SKM-1 (cell line): ENCODE results near the gene SERPINB8.
A peak's percentile ranks its signal among the peaks of the same experiment; 100 is the strongest.

Experiments used
- DNase-seq: peaks from one replicate; lab custom pipeline; 2025; ENCODE audit not compliant: unreplicated experiment; lab: John Stamatoyannopoulos, UW

The SERPINB8 gene

DNA sequence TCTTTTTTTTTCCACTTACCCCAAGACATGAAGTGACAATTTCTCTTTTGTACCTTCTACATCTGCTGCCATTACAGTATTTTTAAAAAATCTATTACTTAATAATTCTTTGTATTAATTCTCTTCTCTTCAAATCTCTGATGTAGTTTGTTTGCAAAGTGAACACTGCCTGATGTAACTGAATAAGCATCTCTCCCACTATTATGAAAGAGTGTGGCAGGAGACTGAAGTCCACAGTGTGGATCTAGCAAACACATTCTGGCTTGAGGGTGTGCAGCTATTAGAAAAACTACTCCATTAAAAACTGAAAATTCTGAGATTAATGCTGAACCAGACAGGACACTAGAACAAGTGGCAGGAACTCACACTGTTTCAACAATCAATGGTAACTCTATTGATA lies 5.0 kb upstream of the SERPINB8 start:
- no peak for DNase-seq

DNA sequence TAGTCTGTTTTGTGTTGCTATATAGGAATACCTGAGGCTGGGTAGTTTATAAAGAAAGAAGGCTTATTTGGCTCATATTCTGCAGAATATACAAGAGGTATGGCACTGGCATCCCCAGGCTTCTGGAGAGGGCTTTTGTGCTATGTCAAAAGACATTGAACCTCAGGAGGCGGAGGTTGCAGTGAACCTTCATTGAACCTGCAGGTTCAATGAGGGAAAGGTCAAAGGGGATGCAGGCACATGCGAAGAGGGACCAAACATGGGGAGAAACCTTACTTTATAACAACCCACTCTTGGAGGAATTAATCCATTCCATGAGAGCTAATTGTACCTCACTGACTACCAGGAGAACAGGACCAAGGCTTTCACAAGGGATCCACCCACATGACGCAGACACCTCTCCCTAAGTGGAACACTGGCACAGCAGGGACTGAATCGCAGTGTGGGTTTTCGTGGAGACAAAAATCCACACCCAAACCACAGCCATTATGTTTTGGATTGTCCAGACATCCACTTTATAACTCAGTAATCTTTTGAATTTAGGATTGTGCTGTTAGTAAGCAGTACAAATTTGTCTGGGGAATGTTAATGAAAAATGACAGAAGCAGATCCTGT lies 4.1 kb upstream of the SERPINB8 start:
- DNase-seq: no peak

DNA sequence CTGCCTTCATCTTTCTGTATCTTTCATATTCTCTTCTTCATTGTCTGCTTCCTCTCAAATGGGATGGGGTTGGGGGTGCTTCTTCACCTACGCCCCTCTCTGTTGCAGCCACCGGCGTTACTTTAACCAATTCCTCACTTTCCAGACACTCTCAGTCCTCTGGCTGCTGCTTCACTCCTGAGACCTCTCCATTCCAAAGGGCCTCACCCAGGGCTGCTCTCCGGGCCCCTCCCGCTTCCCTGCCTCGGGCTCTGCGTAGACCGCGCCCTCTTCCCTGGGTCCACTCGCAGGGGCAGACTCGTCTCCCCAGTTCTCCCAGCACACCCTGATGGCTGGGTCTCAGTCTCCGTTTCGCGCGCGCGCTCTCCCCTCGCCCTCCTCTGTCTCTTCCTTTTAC lies 926 bp downstream of the SERPINB8 start:
- DNase-seq: no peak

DNA sequence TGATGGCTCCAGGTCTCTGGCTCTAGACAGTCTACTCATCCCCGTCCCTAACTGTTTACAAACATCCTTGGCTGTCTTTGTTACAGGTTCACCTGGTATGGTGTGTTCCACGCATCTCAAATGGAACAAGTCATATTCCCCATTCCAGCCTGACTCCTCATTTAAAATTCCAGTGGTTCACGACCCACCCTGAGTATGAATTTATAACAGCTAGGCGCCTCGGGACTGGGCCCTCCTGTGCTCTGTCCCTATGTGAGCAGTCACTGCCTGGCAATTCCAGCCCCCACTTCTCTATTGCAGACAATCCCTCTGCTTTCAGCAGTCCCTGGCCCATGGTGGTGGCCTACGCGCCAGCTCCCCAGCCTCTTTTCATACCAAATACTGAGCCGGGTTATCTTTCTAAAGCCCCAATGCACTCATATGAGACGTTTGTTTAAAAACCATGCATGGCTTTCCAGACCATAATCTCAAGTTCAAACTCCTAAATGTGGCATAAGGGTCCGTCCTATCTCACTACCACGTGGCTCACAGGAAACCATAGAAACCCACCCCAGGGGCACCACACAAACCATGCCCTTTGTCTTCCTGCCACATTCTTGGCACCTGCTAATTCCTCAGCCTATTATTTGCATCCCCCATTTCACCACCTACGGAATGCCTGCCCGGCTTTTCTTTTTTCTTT lies 1.6 kb downstream of the SERPINB8 start:
- DNase-seq: no peak

DNA sequence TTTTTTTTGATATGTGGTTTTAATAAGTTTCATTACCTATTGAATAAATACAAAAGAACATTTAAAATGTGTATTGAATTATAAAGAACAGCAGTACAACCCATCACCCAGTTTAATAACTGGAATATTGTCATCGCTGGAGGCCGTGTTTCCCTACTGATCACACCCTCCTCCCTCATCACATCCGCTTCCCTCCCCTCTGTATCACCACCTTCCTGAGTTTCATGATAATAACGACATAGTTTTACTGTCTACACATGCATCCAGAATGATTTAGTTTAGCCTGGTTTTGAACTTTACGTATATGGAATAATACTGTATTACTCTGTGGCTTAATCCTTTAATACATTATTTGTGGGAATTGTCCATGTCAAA lies 2.1 kb downstream of the SERPINB8 start:
- DNase-seq: no peak

DNA sequence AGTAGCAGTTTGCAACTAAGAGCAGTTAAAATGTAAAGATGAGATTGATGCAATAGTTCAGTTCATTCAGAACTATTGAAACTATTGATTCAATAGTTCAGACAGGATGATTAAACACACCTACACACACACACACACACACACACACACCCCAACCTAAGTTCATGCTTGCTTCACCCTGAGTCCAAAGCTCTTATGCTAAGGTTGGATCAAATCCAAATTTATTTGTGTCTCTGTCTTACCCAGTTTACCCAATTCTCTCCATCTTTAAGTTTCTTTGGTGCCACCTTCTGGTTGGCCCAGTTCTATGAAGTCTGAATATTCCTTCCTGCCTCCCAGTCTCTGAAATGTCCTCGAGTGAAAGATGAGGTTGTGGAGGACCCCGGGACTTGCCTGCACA lies 5.1 kb downstream of the SERPINB8 start:
- no peak for DNase-seq

DNA sequence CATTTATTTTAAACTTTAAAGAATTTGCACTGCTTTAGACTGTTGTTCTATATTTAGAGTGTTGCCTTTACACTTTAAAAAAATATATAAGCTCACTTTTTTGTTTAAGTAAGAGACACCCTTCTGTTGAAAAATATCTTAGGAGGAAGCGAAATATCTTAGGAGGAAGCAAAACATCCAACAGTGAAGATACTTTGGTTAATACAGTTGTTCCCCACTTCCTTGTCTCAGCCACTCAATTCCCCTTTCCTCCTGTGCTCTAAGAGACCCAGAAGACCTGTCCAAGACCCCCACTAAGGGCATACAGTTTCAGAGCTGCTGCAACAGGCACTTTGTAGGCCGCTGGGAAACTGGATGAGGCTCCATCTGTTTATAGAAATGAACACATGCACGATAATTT lies 5.7 kb downstream of the SERPINB8 start:
- DNase-seq: peak; percentile 53

DNA sequence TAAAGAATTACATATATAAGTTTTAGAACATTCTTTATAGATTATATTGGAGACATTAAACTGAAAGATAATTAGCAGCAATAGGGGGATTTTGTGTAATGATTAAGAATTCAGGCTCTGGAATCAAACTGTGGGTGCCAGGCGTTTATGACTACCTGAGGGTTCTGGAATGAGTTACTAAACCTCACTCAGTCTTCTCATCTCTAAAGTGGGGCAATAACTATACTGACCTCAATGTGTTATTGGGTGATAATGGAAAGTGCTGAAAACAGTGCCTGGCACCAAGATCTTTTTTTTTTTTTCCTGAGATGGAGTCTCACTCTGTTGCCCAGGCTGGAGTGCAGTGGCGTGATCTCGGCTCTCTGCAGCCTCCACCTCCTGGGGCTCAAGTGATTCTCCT lies 7.2 kb downstream of the SERPINB8 start:
- no peak for DNase-seq

DNA sequence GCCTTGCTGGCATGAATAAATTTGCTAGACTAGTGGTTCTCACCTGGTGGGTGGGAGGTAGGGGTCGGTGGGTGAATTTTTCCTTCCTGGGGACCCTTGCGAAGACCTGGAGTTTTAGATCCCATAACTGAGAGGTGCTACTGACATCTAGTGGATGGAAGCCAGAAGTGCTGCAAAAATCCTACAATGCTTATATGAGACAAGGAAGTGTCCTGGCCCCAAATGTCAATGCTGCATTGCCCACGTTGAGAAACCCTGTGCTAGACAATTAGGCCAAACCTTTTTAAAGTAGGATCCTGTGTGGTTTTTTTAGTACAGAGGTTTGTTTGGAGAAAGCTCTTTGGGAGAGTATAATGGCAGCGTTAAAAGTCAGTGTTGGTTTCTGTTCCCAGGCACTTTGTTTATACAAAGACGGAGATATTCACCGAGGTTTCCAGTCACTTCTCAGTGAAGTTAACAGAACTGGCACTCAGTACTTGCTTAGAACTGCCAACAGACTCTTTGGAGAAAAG lies 9.6 kb downstream of the SERPINB8 start:
- peak; percentile 33 for DNase-seq

DNA sequence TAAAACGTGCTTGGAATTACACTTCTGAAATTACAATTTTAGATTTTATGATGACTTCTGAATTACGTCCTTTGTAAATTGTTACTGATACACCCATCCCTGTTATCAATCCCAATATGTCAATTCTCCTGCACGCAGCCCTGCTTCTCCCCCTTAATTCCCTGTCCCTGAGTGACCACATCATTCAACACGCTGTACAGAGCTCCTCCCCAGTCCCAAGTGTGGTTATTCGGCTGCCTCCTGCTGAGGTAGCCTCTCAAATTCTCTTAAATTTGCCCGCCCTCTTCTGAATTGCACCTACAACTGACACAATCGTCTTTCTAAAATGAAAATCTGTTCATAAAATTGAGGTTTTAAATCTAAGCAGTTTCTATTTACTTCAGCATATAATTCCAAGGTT lies 10.1 kb downstream of the SERPINB8 start:
- DNase-seq: no peak

DNA sequence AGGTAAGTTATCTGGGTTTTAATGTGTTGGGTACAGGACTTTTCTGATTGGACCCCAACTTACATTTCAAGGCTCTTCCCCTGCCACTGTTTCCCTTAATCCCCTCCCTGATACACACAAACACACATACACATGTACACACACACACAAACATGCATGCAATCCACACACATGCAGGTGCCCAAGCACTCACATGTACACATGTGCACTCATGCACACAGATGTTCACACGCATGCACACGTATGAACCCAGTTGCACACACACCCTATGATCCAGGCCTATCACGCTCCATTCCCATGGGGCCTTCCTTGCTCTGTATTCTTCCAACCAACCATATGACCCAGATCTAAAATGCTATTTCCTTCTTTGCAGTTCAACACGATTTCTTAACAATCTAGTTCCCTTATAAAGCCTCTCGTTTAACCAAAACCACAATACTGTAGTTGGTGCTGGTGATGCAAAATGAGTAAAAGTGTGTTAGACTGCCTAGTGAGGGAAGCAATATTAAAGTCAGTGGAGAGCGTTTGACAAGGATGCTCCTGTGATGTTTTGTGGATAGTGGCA lies 11.1 kb downstream of the SERPINB8 start:
- DNase-seq: peak; percentile 89

DNA sequence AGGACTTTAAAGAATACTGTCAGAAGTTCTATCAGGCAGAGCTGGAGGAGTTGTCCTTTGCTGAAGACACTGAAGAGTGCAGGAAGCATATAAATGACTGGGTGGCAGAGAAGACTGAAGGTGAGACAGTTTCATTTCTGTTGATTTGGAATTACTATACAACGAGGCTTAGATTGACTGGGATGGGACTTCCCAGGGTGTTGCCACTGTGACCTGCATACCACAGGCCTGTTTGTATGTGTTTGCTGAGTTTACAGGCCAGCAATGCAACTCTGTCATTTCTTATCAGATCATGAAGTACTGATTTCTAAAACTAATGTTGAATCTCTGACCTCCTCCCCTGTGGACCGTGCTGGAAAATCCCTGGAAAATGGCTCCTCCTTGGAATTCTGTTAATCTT lies 11.8 kb downstream of the SERPINB8 start:
- no peak for DNase-seq

DNA sequence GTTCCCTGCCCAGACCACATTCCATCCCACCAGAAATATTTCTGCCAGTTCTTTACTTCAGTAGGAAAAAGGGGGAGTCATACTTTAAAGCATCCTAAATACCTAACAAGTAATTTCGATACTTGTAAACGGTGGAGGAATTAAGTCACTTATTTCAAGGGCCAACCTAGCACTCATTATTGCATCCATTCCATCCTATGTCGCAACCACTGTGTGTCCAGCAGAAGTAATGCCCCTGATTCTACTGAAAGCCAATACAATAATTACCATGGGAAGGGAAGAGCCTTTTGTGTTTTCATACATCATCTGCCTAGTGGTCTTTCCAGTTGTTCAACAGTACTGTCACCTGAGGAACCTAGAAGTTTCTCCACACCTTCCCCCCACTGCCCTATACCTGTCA lies 12.5 kb downstream of the SERPINB8 start:
- DNase-seq: no peak

DNA sequence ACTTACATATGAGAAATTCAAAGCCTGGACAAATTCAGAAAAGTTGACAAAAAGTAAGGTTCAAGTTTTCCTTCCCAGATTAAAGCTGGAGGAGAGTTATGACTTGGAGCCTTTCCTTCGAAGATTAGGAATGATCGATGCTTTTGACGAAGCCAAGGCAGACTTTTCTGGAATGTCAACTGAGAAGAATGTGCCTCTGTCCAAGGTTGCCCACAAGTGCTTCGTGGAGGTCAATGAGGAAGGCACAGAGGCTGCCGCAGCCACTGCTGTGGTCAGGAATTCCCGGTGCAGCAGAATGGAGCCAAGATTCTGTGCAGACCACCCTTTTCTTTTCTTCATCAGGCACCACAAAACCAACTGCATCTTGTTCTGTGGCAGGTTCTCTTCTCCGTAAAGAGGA lies 17.0 kb downstream of the SERPINB8 start:
- no peak for DNase-seq

DNA sequence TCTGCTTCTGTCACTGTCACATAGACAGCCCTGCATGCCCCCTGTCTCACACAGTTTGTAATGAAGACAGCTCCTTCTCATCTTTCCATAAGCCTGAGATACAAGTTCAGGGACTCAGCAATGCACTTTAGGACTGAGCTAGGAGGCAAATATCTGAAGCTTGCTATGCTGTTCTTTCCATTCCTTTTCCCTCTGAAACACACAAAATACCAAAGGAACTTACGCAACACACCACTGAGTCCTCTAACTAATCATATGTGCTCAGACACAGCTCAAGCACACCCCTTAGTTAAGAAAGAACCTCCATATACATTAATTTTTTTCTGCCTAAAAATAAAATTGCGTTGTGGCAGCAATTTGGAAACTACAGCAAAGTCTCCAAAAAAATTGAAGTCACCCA lies 17.9 kb downstream of the SERPINB8 start:
- DNase-seq: no peak

DNA sequence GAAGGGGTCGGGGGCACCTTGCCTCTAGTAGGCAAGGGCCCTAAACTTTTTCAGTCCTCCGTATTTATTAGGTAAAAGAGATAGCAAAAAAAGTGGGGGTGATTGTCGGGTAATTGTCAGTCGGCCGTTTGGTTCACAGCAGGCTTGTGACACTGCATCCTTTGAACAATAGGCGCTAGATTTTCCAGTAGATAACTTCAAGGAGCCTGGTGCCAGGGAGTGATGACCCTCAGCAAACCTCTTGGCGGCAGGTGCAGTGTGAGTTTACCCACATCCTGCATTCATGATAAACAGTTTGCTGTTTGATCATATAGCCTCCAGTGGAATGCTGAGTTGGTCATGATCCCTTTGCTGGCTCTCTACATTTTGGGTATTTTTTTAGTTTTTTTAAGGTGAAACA lies 22.9 kb downstream of the SERPINB8 start:
- DNase-seq: no peak

DNA sequence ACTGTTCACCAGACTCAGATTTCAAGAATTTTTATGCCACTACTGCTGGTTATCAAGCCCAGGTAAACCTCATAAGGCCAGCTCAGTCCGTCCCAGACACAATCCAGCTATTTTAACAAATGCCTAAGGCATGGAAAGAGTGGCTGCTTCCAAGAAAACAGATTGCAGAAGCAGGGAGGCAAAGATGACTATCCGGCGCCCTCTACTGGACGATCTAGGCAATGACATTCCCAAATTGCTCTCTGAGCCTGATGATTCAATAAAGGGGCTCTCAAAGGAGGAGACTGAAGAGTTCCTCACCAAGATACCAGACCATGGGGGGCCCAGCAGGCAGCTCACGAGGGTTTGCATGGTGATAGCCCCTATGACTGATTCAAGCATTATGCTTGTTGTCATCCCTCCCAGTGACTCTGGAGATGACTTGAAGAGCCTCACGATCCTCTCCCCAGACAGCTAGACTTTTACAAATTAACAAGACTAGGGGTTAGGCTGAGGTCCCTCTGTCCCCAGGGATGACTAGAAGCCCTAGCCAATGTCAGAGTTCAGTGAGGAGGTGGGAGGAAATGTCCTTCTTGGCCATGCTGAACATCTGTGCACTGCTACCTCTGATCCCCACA lies 25.0 kb downstream of the SERPINB8 start:
- DNase-seq: no peak

DNA sequence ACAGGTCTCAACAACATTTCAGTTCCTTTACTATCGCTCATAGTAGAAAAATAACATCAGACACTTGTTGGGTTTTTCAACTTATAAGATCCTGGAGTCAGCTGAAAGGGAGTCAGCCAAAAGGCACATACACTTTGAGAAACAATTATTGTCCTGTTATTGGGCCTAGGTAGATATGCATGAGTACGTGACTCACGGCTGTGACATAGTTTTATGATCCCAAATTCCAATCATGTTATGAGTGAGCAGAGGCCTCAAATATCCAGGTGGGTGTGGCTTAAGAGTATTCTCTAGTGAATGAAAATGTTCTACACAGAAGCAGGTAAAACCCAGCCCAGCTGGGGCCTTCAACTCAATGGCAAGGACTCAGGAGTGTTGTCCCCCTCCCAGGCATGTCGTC lies 27.2 kb downstream of the SERPINB8 start:
- DNase-seq: no peak

DNA sequence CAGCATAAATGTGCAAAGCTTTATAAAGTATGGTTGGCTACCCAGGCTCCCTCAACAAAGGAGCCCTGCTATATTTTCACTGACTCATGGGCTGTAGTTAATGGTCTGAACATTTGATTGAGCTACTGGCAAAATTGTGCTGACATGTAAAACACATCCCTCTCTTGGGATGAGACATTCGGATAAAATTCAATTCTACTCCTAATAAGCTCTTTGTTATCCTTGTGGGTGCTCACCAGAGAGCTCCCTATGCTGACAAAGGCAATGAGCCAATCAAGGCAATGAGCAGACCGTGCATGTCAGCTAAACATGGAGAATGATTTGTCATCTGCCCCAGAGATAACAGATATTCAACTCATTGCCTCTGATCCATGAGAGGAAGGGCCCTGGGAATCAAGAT lies 27.7 kb downstream of the SERPINB8 start:
- DNase-seq: no peak

DNA sequence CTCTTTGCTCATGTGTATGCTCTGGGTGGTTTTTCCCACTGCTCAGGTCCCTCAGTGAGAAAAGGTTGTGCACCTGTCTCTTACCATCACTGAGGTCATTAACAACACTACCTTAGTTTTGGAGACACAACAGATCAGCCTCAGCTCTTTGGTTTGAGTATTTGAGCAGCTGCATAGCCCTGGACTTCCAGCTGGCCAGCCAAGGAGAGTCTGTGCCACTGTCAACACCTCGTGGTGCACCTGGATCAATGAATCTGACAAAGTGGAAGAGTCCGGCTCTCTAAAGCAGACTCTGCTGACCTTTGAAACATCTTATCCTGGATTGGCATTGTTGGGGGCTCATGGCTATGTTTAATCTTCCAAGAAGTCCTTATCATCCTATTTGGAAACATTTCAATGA lies 30.0 kb downstream of the SERPINB8 start:
- no peak for DNase-seq

DNA sequence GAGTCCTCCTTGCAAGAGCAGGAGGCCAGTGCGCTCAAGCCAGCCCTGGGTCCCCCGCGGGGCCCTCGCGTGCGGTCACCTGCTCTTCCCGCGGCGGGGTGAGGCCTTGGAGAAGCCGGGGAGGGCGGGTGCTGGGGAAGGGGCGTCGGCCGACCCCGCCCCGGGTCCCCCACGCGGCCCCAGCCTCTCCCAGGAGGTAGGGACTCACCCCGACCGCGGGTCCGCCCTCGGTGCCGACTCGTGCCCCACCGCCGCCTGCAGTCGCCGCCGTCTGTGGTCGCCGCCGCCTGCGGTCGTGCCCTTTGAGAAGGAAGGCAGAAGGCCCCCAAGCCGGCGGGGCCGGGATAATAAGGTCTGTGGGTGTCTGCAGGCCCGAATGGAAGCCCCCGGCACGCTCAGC lies 32.7 kb downstream of the SERPINB8 start:
- DNase-seq: no peak

DNA sequence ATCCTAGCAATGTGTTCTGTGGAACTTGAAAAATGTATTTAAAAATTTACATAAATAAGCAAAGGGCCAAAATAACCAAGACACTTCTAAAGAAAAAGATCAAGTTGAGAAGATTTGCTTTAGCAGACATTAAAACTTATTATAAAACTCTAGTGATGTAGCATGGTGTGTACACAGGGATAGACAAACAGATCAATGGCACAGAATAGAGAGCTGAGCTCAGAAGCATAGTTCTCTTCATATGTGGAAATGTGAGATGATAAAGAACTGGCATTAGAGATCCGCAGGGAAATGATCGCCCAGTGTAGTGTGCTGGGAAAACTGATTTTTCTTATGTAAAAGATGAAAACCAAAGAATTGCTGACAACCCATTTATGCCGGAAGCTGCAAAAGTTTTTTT lies 39.4 kb downstream of the SERPINB8 start:
- DNase-seq: no peak
